ENCODE data around the gene NCOA1.
A peak's percentile ranks its signal among the peaks of the same experiment; 100 is the strongest.

Gene NCOA1

DNA sequence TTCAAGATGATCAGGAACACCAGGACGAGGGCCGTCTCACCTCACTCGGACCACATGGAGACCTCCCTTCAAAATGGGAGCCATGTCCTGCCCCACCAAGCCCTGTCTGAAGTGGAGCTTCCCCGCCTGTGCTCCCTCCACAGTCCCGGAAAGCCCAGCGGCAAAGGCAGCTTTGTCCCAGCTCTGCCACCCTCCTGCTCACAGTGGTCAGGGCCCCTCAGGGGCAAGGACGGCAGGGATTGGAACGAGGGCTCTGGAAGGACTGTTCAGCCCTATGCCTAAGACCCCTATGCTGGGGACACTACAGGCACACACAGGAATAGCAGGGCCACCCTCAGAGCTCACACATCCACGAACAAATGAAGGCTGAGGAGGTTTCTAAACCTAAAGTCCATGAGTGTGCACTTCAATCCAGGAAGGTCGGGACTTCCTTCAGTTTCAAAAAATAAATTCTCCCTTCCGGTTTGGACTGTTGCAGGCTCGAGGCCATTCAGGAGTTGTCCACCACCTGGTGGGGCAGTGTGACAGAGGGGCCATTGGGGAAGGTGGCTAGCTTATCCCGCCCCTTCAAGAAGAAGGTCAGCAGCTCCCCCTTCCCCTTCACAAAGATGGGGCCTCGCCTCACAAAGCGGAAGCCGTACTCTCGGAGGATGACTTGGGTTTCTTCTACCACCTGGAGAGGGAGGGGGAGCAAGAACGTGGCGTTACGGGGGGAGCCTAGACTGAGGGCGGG, 328.6 kb downstream of the NCOA1 start:
- Histone ChIP-seq H3K4me3 (replicated peaks; ENCODE audit: insufficient read depth, low read length) (no peak overlapping the region), H3K27ac (replicated peaks) (no peak overlapping the region), H3K27me3 (ENCODE audit: insufficient read depth, poor library complexity, severe bottlenecking) (no peaks in the 10 kb centered on the region)
- no peak for DNase-seq (ENCODE audit: low read depth in 1 of 2, low spot score in 1 of 2)
- 0 out of 2 replicates have a peak, but pooled peaks have one; percentile 13 for TF ChIP-seq POLR2AphosphoS5 (IDR thresholded peaks at IDR 0.05; ENCODE audit: low read depth)
- no peak for TF ChIP-seq REST (IDR thresholded peaks at IDR 0.05; ENCODE audit: insufficient replicate concordance, low read depth)

- TF ChIP-seq CTCF (IDR thresholded peaks at IDR 0.05; ENCODE audit: insufficient read depth, low read length): no peak
- H3K27ac ChIP-seq (replicated peaks): no peak overlapping the region
- DNase-seq (ENCODE audit: low read depth in 1 of 2, low spot score in 1 of 2): no peak
- H3K27me3 ChIP-seq (ENCODE audit: insufficient read depth, poor library complexity, severe bottlenecking): no peaks in the 10 kb centered on the region
- no peak overlapping the region for H3K4me3 ChIP-seq (replicated peaks; ENCODE audit: insufficient read depth, low read length)
Observed at GRCh38 chr2:24820175-24820513, 329.1 kb downstream of the NCOA1 start.

Measured in HL-60 (cell line).